ENCODE results near the gene LYPD8. TPM values are rescaled to one million over a fixed set of nuclear protein-coding genes. Genes with fewer than 3 reads are reported as not detected.
A peak's percentile ranks its signal among the peaks of the same experiment; 100 is the strongest.

The LYPD8 gene
- total RNA-seq, 2 donors from 2014 or later: not detected

- Mint-ChIP-seq H3K9me3 (no peaks in the 10 kb centered on the region), H3K4me1 (ENCODE audit: low read depth) (peaks cover 13% of the 10 kb centered on the region), H3K27ac (no peak overlapping the region), H3K4me3 (no peak overlapping the region), H3K27me3 (ENCODE audit: low read depth) (no peaks in the 10 kb centered on the region), H3K36me3 (ENCODE audit: insufficient read depth in 2 of 2) (no peaks in the 10 kb centered on the region)
- no peak for DNase-seq
- ATAC-seq (replicated peaks in 1 of 2): no peak
These were observed 1.8 kb downstream of the LYPD8 start for GRCh38 chr1:248753708-248754280.

- Mint-ChIP-seq H3K9me3 (no peaks in the 10 kb centered on the region), H3K4me1 (ENCODE audit: low read depth) (peaks cover 13% of the 10 kb centered on the region), H3K36me3 (ENCODE audit: insufficient read depth in 2 of 2) (no peaks in the 10 kb centered on the region), H3K27me3 (ENCODE audit: low read depth) (no peaks in the 10 kb centered on the region), H3K27ac (no peak overlapping the region), H3K4me3 (no peak overlapping the region)
- ATAC-seq (replicated peaks in 1 of 2) (no peak), DNase-seq (no peak)
These were observed 2.4 kb downstream of the LYPD8 start for GRCh38 chr1:248753029-248753594.

GRCh38 chr1:248752161-248753028 lies 3.2 kb downstream of the LYPD8 start:
- Mint-ChIP-seq H3K27ac (no peak overlapping the region), H3K4me3 (no peak overlapping the region), H3K36me3 (ENCODE audit: insufficient read depth in 2 of 2) (no peaks in the 10 kb centered on the region), H3K27me3 (ENCODE audit: low read depth) (no peaks in the 10 kb centered on the region), H3K9me3 (no peaks in the 10 kb centered on the region), H3K4me1 (ENCODE audit: low read depth) (peaks cover 13% of the 10 kb centered on the region)
- peak in 1 of 2 donors; percentile 8 for DNase-seq
- peak in 1 of 2 donors; percentile 41 for ATAC-seq (replicated peaks in 1 of 2)

GRCh38 chr1:248751635-248752034 lies 3.9 kb downstream of the LYPD8 start:
- no peaks in the 10 kb centered on the region for H3K9me3 Mint-ChIP-seq
- H3K36me3 Mint-ChIP-seq (ENCODE audit: insufficient read depth in 2 of 2): no peaks in the 10 kb centered on the region
- no peak overlapping the region for H3K4me3 Mint-ChIP-seq
- DNase-seq (no peak), ATAC-seq (replicated peaks in 1 of 2) (no peak)
- H3K27ac Mint-ChIP-seq: no peak overlapping the region
- no peaks in the 10 kb centered on the region for H3K27me3 Mint-ChIP-seq (ENCODE audit: low read depth)
- H3K4me1 Mint-ChIP-seq (ENCODE audit: low read depth): peaks cover 13% of the 10 kb centered on the region

GRCh38 chr1:248751142-248751541 lies 4.4 kb downstream of the LYPD8 start:
- H3K36me3 Mint-ChIP-seq (ENCODE audit: insufficient read depth in 2 of 2): no peaks in the 10 kb centered on the region
- H3K27me3 Mint-ChIP-seq (ENCODE audit: low read depth): no peaks in the 10 kb centered on the region
- no peak for ATAC-seq (replicated peaks in 1 of 2)

GRCh38 chr1:248750496-248750895 lies 5.1 kb downstream of the LYPD8 start:
- Mint-ChIP-seq H3K4me3 (no peak overlapping the region), H3K27ac (no peak overlapping the region), H3K27me3 (ENCODE audit: low read depth) (no peaks in the 10 kb centered on the region), H3K36me3 (ENCODE audit: insufficient read depth in 2 of 2) (no peaks in the 10 kb centered on the region), H3K4me1 (ENCODE audit: low read depth) (peaks cover 13% of the 10 kb centered on the region), H3K9me3 (no peaks in the 10 kb centered on the region)
- DNase-seq: no peak
- ATAC-seq (replicated peaks in 1 of 2): no peak

More at GRCh38 chr1:248751142-248751541, 4.4 kb downstream of the LYPD8 start:
- DNase-seq: no peak
- no peak overlapping the region for H3K27ac Mint-ChIP-seq
- H3K4me3 Mint-ChIP-seq: no peak overlapping the region
- peaks cover 13% of the 10 kb centered on the region for H3K4me1 Mint-ChIP-seq (ENCODE audit: low read depth)
- H3K9me3 Mint-ChIP-seq: no peaks in the 10 kb centered on the region

GRCh38 chr1:248748211-248748610 lies 7.3 kb downstream of the LYPD8 start:
- H3K36me3 Mint-ChIP-seq (ENCODE audit: insufficient read depth in 2 of 2): no peaks in the 10 kb centered on the region
- H3K27me3 Mint-ChIP-seq (ENCODE audit: low read depth): no peaks in the 10 kb centered on the region
- H3K9me3 Mint-ChIP-seq: no peaks in the 10 kb centered on the region
- no peak overlapping the region for H3K27ac Mint-ChIP-seq
- no peak for ATAC-seq (replicated peaks in 1 of 2)
- peaks cover 13% of the 10 kb centered on the region for H3K4me1 Mint-ChIP-seq (ENCODE audit: low read depth)
- no peak overlapping the region for H3K4me3 Mint-ChIP-seq
- no peak for DNase-seq

- Mint-ChIP-seq H3K27ac (no peak overlapping the region), H3K4me3 (no peak overlapping the region), H3K9me3 (no peaks in the 10 kb centered on the region), H3K36me3 (ENCODE audit: insufficient read depth in 2 of 2) (no peaks in the 10 kb centered on the region), H3K4me1 (ENCODE audit: low read depth) (no peaks in the 10 kb centered on the region), H3K27me3 (ENCODE audit: low read depth) (no peaks in the 10 kb centered on the region)
- ATAC-seq (replicated peaks in 1 of 2) (no peak), DNase-seq (no peak)
These were observed 14.7 kb downstream of the LYPD8 start for GRCh38 chr1:248740876-248741275.

- Mint-ChIP-seq H3K36me3 (ENCODE audit: insufficient read depth in 2 of 2) (peaks cover 0 to 2% of the 10 kb centered on the region in 2 donors), H3K27ac (no peak overlapping the region)
- ATAC-seq (replicated peaks in 1 of 2): no peak
These were observed 15.9 kb downstream of the LYPD8 start for GRCh38 chr1:248739572-248740205.

GRCh38 chr1:248737457-248737856 lies 18.1 kb downstream of the LYPD8 start:
- no peaks in the 10 kb centered on the region for H3K4me1 Mint-ChIP-seq (ENCODE audit: low read depth)
- DNase-seq: no peak
- H3K36me3 Mint-ChIP-seq (ENCODE audit: insufficient read depth in 2 of 2): peaks cover 0 to 2% of the 10 kb centered on the region in 2 donors
- H3K27ac Mint-ChIP-seq: no peak overlapping the region
- H3K27me3 Mint-ChIP-seq (ENCODE audit: low read depth): peaks cover 6% of the 10 kb centered on the region
- peaks cover 1 to 6% of the 10 kb centered on the region in 2 donors for H3K9me3 Mint-ChIP-seq
- no peak for ATAC-seq (replicated peaks in 1 of 2)
- no peak overlapping the region for H3K4me3 Mint-ChIP-seq

More at GRCh38 chr1:248739572-248740205, 15.9 kb downstream of the LYPD8 start:
- Mint-ChIP-seq H3K9me3 (peaks cover 1 to 3% of the 10 kb centered on the region in 2 donors), H3K27me3 (ENCODE audit: low read depth) (peaks cover 6% of the 10 kb centered on the region), H3K4me1 (ENCODE audit: low read depth) (no peaks in the 10 kb centered on the region), H3K4me3 (no peak overlapping the region)
- DNase-seq: no peak

- peaks cover 6% of the 10 kb centered on the region for H3K27me3 Mint-ChIP-seq (ENCODE audit: low read depth)
- H3K36me3 Mint-ChIP-seq (ENCODE audit: insufficient read depth in 2 of 2): peaks cover 0 to 2% of the 10 kb centered on the region in 2 donors
- no peak for DNase-seq
- no peak for ATAC-seq (replicated peaks in 1 of 2)
- no peak overlapping the region for H3K4me3 Mint-ChIP-seq
- H3K9me3 Mint-ChIP-seq: peaks cover 1 to 6% of the 10 kb centered on the region in 2 donors
- H3K27ac Mint-ChIP-seq: no peak overlapping the region
- H3K4me1 Mint-ChIP-seq (ENCODE audit: low read depth): no peaks in the 10 kb centered on the region
These were observed 18.6 kb downstream of the LYPD8 start for GRCh38 chr1:248736977-248737376.

GRCh38 chr1:248733566-248733965 lies 22.0 kb downstream of the LYPD8 start:
- ATAC-seq (replicated peaks in 1 of 2) (no peak), DNase-seq (no peak)
- Mint-ChIP-seq H3K4me3 (no peak overlapping the region), H3K36me3 (ENCODE audit: insufficient read depth in 2 of 2) (peaks cover 0 to 2% of the 10 kb centered on the region in 2 donors), H3K9me3 (peaks cover 1 to 6% of the 10 kb centered on the region in 2 donors), H3K4me1 (ENCODE audit: low read depth) (no peaks in the 10 kb centered on the region), H3K27me3 (ENCODE audit: low read depth) (peaks cover 6% of the 10 kb centered on the region), H3K27ac (no peak overlapping the region)
